Right lobe of liver (tissue), 6 donors: ENCODE data around the gene ASIC4. TPM values are rescaled to one million over a fixed set of nuclear protein-coding genes. Genes with fewer than 3 reads are reported as not detected.

Source experiments
- ATAC-seq, 4 donors: fragments of 200-7000 bp; cut with Tn5 transposase; one replicate each; pipeline ENCODE4 v1.9.1; 2020; ENCODE audit warnings: mild to moderate bottlenecking in 4 of 4, moderate library complexity in 4 of 4
- DNase-seq, 3 donors: peaks; one replicate each; pipeline ENCODE4 v3.0.0-alpha.2; 2020
- H3K27ac ChIP-seq, 3 donors: fragments of 200-600 bp; one replicate each; pipeline ENCODE4 v1.8.0; 2022
- H3K27me3 ChIP-seq, 2 donors: fragments of 200-600 bp; one replicate each; pipeline ENCODE4 v1.8.0; 2022
- H3K36me3 ChIP-seq, 4 donors: fragments of 200-600 bp; sonication (generic) in 1 of 4; one replicate each; pipeline versions ENCODE4 v1.5.1 to v1.8.0; 2017 to 2022; ENCODE audit warnings: control low read depth in 1 of 4
- H3K4me1 ChIP-seq, 4 donors: fragments of 200-600 bp; sonication (generic) in 1 of 4; one replicate each; pipeline versions ENCODE4 v1.5.1 to v1.8.0; 2017 to 2022; ENCODE audit warnings: control low read depth in 1 of 4
- H3K4me3 ChIP-seq, 3 donors: fragments of 200-600 bp; one replicate each; pipeline ENCODE4 v1.8.0; 2022
- H3K9me3 ChIP-seq, 4 donors: fragments of 200-600 bp; sonication (generic) in 1 of 4; one replicate each; pipeline versions ENCODE4 v1.5.1 to v1.8.0; 2017 to 2022; ENCODE audit warnings: control low read depth in 1 of 4
- CTCF ChIP-seq, 4 donors: fragments of 200-600 bp in 3 of 4; fragments of 450-650 bp in 1 of 4; IDR thresholded peaks; one replicate each; pipeline versions ENCODE4 v1.5.1 to v1.8.0; 2016 to 2022; ENCODE audit warnings: antibody characterized with exemption in 4 of 4, mild to moderate bottlenecking in 2 of 4
- POLR2A ChIP-seq: fragments of 450-650 bp; IDR thresholded peaks from one replicate; pipeline ENCODE4 v1.6.1; 2017; ENCODE audit warnings: antibody characterized with exemption, mild to moderate bottlenecking
- WGBS: methylation state at CpG from one replicate; pipeline ENCODE4 v1.1.6; 2018; ENCODE audit warnings: low coverage, low lambda C conversion rate; ENCODE audit not compliant: insufficient coverage; ENCODE audit errors: missing lambda C conversion rate; 5-methylcytosine and 5-hydroxymethylcytosine counted together
- intact Hi-C, 2 donors: fragments of 100-400 bp; cut with DNase I; formaldehyde crosslinking; loops; one replicate each; pipeline versions ENCODE4 v1.11.2 to v1.14.1; 2022
- total RNA-seq, 6 experiments: library from RNA; depleted of rRNA in 2 of 6; stranded (reverse); fragments of >200 nt in 2 of 6; fragmentation: NEBNext Ultra II Directional in 3 of 6; extraction: Animal tissue kit (Norgen Biotek cat#: 25700) in 3 of 6; gene quantifications; one replicate each; pipeline versions ENCODE4 v1.1.0 to v1.2.4, GENCODE V29; 2016 to 2023
- donor health status: DM: no; HTN: yes; CAD: no.
- donor health status: DM: no; HTN: no; CAD: no.
- donor health status: DM: no; HTN: no; CAD: no.
- donor health status: DM: no; HTN: yes; CAD: no.
- donor health status: DM: no; HTN: yes; CAD: no.

Gene ASIC4
- total RNA-seq, 6 experiments from 2014 or later = not detected

- WGBS = 92% methylated on average over 6 of the region's 21 CpGs
- peaks cover 0 to 4% (median 0%) of the 10 kb centered on the region in 4 donors for H3K4me1 ChIP-seq
Observed at GRCh38 chr2:219565130-219566080, 51.1 kb downstream of the ASIC4 start.

GRCh38 chr2:219566640-219567039 lies 52.4 kb downstream of the ASIC4 start:
- 80% methylated on average over 1 of the region's 11 CpGs for WGBS
- DNase-seq = no peak
- H3K36me3 ChIP-seq = no peaks in the 10 kb centered on the region

More at GRCh38 chr2:219565130-219566080, 51.1 kb downstream of the ASIC4 start:
- intact Hi-C loops = no loop called here
- DNase-seq (no peak), ATAC-seq (no peak)
- no peaks in the 10 kb centered on the region for H3K36me3 ChIP-seq
- no peak overlapping the region for H3K27ac ChIP-seq
- no peaks in the 10 kb centered on the region for H3K27me3 ChIP-seq
- TF ChIP-seq CTCF (IDR thresholded peaks at IDR 0.05) (no peak), POLR2A (no peak)
- no peak overlapping the region for H3K4me3 ChIP-seq
- no peaks in the 10 kb centered on the region for H3K9me3 ChIP-seq

DNA sequence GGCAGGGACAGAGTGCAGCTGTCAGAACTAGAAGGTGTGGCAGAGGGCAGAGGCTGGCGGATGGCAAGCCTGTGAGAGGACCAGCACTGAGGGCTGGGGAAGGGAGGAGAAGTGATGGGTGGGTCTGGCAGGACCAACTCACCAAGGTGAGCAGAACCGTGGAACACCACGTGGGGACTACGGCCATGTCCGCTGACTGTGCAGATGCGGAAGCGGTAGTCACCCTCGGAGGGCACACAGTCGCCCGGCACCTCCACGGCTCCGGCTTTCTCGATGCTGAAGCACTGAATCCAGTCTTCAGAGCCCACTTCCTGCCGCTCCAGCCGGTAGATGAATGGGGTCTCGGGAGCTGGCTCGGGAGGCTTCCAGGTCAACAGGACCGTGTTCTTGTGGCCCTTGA lies 52.8 kb downstream of the ASIC4 start:
- TF ChIP-seq CTCF (IDR thresholded peaks at IDR 0.05) (no peak), POLR2A (no peak)
- no peak overlapping the region for H3K27ac ChIP-seq
- no peak for ATAC-seq
- no peak for DNase-seq
- 100% methylated on average over 4 of the region's 18 CpGs for WGBS
- H3K36me3 ChIP-seq = no peaks in the 10 kb centered on the region
- H3K9me3 ChIP-seq = no peaks in the 10 kb centered on the region
- intact Hi-C loops = no loop called here
- H3K4me1 ChIP-seq = peaks cover 0 to 5% (median 1%) of the 10 kb centered on the region in 4 donors
- no peaks in the 10 kb centered on the region for H3K27me3 ChIP-seq
- no peak overlapping the region for H3K4me3 ChIP-seq

More at GRCh38 chr2:219566640-219567039, 52.4 kb downstream of the ASIC4 start:
- intact Hi-C loops = no loop called here
- no peak overlapping the region for H3K27ac ChIP-seq
- no peak for ATAC-seq
- TF ChIP-seq CTCF (IDR thresholded peaks at IDR 0.05) = no peak
- TF ChIP-seq POLR2A = no peak
- H3K9me3 ChIP-seq = no peaks in the 10 kb centered on the region
- H3K4me3 ChIP-seq = no peak overlapping the region
- H3K27me3 ChIP-seq = no peaks in the 10 kb centered on the region
- H3K4me1 ChIP-seq = peaks cover 0 to 5% (median 1%) of the 10 kb centered on the region in 4 donors

DNA sequence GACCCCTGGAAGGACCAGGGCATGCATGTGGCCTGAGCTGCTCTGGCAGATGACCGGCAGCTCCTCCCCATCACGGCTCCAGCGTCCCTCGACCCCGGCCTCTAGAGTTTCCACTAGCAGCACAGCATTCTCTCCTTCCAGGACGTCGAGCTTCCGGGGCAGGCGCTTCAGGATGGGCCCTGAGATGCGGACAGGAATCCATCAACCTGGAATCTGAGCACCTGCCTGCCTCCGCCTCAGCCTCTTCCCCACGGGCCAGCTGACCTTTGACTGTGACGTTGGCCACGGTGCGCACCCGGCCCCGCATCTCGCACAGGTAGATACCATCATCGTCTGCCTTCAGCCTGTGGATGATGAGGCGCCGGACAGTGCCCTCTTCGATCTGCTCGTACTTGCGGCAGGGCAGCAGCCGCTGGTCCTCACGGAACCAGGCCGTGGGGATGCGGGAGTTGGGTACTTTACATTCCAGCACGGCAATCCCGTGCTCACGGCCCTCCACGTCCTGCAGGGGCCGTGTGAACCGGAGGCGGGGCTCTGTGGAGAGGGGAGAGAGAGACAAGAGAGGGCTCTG lies 53.6 kb downstream of the ASIC4 start:
- intact Hi-C loops = no loop called here
- no peaks in the 10 kb centered on the region for H3K36me3 ChIP-seq

More for the DNA sequence above, 53.6 kb downstream of the ASIC4 start:
- Histone ChIP-seq H3K27ac (no peak overlapping the region), H3K27me3 (no peaks in the 10 kb centered on the region), H3K9me3 (no peaks in the 10 kb centered on the region), H3K4me1 (peaks cover 0 to 5% (median 1%) of the 10 kb centered on the region in 4 donors), H3K4me3 (no peak overlapping the region)
- WGBS = 95% methylated on average over 20 of the region's 35 CpGs
- ATAC-seq (no peak), DNase-seq (no peak)
- TF ChIP-seq CTCF (IDR thresholded peaks at IDR 0.05) (no peak), POLR2A (no peak)
